Globus pallidus (tissue), 1 donor: ENCODE measurements around the gene TSSK6.
"Not testable (repeated sequence)": the region's sequence is repeated elsewhere in the genome, so short reads cannot be mapped to it uniquely, and the experiment has no call there.

ENCODE experiments used
- DNase-seq: peaks from one replicate; pipeline ENCODE4 v3.0.0-alpha.2; 2015; ENCODE audit warnings: low spot score

The TSSK6 gene

DNA sequence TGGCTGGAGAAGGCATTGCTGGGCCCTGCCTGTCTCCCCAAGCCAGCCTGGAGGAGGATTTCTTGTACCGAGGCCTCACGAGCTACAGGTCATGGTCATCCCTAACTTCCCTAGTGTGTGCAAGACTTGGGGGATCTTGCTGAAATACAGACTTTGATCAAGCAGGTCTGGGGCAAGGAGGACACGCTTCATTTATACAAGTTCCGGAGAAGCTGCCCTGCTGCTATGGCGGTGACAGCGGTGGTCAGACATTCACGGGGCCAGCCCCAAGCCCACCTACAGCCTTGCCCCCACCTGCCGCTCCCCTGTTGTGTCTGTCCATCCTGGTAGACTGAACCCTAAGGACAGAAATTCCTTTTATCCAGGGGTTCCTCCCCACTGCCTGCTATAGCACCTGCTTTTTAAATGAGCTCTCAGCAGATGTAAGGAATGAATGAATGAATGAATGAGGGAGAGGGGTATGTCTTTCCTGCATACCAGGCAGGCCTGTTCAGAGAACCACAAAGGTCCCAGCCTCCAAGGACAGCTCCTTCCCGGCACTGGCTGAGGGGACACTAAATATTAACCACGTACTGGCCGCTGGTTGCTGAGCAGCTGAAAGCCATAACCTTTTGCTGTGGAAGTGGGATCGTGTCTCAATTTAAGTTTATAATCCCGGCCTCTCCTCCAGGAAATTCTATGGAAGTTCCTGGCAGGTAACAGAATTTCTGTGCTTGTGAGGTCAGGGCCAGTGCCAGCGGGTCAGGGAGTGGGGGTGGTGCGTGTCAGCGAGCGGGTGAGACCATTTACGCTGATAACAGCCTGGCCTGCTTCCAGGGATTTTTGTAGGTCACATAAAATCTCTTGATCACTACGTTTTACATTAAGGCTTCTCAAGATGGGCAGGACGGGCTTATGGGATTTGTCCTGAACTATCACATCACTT, 27.1 kb downstream of the TSSK6 start:
- DNase-seq: no peak

DNA sequence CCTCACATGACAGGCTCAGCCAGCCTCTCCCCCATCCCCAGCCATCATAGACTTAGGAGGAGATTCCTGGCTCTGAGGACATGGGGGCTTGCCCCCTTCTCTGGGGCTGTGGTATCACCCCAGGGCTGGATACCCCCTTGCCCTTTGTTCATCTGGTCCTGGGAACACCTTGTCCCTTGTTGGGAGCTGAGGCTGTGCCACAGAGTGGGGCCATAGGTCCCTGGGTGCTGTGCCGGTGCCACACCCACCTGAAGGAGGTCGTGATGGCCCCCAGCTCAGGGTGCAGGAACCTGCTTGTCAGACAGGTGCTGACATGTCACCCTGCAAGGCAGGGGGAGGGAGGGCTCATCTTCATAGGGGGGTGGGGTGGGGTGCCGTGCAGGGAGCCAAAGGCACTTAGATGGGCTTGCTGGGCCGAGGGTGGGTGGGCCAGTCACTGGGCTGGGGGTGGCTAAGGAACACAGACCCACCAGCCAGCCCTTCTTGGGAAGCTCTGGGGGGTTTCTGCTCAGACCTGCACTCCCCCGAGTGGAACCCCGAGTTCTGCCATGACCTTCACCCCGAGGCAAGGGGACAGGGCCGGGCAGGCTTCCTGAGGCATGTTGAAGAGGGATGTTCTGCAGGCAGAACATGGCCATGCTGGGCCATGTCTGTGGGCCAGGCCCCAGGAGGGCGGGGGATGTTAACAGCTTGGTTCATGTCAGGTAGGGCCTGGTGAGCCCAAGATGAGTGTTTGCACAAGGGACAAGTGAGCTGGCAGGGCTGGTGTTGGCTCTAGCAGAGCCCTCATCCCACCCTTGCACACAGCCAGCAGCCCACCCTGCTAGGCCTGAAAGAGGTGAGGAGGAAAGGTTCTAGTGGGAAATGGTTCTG, 28.0 kb downstream of the TSSK6 start:
- DNase-seq: no peak

DNA sequence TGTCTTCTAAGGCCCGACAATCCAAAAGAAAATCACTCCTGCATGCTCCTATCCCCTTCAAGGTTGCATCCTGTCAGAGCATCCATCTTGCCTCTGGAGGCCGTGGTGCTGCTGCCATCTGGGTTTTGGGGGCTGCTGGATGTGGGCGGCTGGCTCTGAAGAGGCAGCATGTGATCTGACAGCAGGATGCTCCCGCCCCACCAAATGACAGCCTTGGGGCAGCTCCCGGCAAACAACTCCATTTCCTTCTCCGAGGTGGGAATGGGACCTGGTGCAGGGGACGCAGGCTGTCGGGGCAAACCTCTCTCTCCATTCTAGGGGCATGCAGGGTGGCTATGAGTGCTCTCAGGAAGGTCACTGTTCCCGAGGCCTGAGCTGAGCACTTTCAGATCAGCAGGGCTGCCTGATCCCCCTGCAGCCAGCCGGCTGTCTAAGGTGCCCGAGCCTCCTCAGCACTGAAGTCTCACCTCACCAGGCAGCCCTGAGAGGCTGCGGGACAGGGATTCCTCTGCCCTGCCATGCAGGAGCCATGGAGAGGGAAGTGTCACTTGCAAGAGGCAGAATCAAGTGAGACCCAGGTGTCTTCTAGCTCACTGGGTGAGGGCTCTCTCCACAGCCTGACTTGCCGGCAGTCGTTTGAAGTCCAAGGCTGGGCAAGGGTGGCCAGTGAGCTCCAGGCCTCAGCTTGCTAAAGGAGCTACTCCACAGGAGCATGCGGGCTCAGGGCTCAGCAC, 28.8 kb downstream of the TSSK6 start:
- no peak for DNase-seq

DNA sequence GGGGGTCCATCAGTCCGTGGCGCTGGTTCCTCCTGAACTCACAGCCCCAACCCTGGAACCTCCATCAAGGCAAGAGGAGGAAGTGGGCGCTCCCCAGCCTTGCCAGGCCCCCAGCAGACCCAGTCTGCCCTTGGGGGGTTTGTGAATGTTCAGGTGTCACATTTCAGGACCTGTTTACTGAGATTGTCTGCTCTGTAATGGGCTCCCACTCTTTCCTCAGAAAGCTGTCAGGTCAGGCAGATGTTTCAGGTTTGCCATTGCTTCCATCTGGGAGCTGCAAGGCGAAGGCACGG, 29.4 kb downstream of the TSSK6 start:
- no peak for DNase-seq

DNA sequence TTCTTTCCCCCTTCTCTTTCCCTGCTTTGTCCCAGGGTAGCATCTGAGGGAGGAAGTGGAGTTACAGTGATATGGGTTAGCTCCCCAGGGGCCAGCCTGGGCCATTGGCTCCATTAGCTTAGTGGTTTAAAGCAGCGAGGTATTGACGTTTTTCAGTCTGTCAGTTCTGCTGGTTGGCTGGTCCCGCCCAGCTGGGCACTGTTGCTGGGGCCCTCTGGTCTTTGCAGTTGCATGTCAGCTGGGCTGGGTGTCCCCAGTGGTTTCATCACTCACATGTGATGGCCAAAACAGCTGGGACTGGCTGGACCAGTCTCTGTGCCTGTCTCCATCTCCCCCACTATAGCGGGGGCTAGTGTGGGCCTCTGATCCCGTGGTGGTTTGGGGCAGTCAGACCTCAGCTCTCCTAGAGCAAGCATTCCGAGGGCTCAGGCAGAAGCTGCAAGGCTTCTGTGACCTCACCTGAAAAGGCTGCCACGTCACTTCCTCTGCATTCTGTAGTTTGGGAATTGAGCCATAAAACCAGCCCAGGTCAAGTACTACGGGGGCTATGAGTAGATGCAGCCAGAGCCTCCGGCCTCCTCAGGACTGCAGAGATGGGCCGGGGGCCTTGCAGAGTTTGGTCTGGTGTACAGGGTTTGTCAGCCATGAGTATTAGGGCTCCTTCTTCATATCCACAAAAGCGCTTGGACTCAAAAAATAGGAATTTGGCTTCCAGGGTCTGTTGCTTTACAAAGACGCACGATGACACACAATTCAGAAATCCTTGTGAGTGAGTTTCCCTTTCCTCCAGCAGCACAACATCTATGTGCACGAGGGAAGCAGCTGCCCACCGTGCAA, 30.0 kb downstream of the TSSK6 start:
- no peak for DNase-seq

DNA sequence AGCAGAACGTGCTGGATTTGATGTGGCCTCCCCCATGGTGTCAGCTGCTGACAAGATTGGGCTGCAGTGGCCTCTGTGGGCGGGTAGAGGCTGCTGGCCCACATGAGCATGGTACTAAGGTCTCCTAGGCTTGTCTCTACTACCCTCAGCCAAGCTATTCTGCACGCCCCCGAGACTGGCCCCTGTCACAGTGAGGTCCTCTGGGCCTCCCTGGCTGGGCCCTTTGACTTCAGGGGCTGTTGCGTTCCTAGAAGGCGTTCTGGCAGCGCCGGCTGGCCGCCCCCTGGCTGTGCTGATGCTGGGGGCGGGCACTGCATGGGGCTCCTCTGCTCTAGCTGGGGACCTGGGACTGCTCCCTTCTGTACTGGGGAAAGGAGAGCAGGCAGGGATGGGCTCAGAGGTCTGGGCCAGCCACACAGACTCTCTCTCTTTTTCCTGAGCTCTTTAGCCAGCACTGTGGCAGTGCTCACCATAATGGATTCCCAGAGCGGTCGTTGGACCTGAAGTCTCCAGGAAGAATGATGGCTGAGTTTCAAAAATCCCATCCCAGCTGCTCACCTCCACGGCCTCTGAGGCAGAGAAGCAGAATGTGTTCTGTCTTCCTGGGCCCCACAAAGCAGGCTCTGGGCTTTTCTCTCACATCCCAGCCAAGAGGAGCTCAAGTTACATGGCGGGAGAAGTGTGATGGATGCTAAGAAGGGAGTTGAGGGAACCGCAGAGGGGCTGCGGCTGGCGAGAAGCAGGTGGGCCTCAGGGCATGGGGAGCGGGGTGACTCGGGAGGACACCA, 32.3 kb downstream of the TSSK6 start:
- DNase-seq: no peak

DNA sequence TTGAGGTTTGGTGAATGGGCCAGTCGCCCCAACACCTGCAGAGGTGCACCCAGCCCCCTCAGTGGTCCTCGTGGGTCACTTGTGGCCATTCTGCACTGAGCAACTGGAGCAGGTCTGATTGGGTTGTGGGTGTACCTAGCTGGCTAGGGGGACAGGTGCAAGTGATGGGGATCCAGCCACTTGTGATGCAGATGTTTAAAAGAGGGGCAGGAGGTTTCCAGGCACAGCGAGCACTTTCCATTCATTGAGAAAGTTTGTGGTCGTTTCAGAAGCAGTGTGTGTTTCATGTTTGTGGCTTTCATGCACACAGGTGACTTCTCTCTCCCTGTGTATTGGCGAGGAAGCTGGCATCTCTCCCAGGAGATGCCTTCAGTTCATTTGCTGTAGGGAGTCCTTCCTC, 34.7 kb downstream of the TSSK6 start:
- no peak for DNase-seq

DNA sequence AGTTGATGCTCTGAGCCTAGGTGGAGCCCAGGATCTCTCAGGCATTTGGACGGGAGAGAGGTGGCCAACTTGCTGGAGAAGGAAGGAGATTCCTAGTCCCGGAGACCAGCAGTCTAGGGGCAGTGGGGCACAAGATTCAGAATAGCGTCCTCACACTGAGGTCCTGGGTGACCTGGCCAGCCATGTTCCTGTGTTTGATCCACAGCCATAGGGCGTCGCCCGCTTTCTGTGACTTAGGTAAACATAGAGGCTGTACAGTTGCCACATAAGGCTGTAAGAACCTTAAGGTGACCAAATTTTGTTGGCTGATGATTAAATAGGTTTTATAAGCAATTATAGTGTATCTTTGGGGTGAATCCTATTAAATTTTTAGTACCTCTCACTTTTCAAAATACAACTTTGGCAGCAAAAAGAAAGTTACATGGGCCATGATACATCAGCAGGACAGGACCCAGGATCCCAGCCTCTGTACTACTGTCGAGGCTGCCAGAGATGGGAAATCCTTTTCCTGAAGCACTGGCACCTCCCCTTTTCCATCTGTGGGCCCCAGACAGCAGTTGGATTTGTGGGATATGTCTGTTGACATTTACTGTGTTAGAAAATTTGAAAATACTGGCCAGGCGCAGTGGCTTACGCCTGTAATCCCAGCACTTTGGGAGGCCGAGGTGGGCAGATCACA, 37.5 kb downstream of the TSSK6 start:
- DNase-seq: no peak

DNA sequence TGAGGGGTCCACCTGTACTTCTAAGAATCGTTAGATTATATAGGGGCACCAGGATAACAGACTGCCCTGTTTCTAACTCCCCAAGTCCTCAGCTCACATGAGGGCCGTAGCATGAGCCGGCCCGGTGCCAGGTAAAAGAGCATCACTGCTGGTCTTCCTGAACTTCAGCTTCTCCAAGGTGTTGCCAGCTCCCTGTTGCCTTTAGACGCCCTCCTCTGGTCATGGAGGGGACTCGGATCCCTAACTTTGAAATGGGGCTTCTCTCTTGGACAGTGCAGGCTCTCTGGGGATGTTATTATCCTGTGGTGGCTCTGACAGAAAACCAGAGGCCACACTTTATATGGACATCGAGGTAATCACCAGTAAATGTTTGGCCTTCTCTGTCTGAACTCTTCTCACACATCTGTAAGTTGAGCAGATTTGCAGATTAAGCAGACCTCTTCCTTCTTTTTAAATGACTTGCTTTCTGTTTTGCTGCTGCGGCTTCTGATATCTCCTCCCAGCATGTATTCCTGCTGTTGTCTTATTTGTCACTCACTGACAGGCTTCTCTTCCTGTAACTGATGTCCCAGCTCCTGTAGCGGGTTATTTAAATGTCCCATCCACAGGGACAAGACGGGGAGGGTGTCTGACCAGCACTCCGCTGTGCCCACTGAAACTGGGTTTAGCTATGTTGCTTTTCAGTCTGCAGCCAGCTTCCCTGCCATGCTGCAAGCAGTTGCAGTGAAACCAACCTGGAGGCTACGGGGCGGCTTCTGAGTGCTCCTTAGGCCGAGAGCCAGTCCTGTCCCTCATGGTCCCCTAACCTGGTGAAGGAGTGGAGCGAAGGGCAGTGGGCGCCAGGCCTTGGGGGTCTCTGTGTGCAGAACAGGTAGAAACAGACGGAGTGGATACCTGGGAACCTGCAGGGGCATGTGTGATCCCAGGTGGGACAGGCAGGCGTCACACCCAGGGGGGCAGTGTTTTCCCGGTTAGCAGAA, 39.2 kb downstream of the TSSK6 start:
- DNase-seq: no peak

DNA sequence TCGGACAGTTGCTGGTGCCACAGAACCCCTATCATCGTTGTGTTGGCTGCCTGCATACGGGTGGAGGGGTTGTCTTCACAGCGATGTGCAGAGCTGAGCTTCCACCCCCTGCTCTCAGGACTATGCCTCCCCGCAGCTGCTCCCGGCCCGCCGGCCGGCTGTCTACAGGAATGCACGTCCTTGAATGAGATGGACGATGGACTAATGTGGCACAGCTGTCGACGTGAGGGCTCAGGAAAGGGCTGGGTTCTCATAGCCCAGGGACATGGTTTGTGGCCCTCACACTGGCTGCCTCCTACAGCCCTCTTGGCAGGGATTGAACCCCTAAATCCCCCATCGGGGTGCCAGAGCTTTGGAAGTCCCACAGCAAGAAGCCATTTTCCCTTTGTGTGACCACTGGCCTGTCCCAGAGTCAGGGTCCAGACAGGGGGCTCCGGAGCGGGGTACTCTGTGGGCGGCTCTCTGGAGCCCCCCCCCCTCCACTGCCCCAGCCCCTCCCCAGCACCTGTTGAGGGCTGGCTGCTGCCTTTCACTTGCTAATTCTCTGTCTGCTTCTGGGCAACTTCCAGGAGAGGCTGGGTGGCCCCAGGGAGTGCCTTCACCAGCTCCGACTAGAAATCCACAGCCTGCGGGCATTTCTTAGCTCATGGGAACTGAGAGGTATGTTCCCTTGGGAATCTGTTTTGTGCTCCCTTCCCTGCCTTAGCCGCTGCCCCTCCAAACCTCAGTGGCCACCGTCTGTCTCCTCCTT, 40.2 kb downstream of the TSSK6 start:
- no peak for DNase-seq

DNA sequence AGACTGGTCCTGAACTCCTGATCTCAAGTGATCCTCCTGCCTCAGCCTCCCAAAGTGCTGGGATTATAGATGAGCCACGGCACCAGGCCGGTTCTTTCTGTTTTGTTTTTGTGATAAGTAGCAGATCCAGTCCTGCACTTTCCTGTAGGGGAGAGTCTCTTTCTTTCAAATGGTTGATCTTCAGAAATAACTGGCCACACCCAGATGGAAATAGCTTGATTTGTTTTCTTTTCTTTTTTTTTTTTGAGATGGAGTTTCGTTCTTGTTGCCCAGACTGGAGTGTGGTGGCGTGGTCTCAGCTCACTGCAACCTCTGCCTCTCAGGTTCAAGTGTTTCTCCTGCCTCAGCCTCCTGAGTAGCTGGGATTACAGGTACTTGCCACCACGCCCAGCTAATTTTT, 43.2 kb downstream of the TSSK6 start:
- not testable (repeated sequence) for DNase-seq

DNA sequence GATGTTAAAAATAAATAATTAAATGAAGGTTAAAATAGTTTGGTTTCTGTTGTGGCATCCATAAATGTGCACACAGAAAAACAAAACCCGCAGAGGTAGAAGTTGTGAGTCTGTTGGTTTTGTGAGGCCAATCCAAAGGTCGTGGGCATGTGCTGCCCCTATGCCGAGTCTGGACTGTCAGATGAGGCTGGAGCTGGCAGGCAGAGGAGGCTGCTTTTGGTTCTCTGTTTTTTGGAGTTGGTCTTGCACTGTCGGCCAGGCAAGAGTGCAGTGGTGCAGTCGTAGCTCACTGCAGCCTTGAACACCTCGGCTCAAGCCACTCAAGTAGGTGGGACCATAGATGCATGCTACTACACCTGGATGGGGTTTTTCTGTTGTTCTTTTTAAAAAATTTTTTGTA, 43.7 kb downstream of the TSSK6 start:
- no peak for DNase-seq

DNA sequence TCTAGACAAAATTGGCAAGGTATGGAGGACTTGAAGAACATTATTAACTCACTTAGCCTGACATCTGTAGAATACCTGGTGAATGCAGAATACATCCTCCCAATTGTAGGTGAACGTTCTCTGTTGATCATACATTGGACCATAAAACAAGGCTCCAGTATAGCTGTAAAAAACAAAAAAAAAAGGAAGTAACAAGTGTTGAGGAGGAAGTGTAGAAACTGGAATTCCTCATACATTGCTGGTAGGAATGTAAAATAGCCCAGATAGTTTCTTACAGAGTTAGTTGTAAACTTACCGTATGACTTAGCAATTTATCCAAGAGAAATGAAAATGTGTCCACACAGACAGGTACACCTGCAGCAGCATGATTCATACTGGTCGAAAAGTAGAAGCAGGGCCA, 44.8 kb downstream of the TSSK6 start:
- no peak for DNase-seq

DNA sequence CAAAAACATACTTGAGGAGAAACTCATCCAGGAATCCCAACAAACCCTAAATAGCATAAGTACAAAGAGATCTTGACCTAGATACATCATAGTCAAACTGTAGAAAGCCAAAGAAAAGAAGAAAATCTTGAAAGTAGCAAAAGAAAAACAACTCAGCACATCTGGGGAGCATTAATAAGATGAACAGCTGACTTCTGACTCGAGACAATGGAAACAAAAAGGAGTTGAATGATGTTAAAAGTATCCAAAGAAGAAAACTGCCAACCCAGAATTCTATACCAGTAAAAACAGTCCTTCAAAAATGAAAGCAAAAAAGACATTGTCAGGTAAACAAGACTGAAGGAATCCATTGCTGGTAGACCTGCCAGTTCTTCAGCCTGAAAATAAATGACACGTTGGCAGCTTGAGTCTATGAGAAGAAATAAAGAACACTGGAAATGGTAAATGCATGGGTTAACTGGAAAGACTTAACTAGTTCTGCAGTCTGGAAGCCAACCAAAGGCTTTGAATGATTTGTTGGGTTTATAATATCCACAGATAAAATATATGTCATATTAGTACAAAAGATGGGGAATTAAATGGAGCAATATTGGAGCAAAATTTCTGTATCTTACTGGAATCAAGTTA, 46.8 kb downstream of the TSSK6 start:
- DNase-seq: no peak

DNA sequence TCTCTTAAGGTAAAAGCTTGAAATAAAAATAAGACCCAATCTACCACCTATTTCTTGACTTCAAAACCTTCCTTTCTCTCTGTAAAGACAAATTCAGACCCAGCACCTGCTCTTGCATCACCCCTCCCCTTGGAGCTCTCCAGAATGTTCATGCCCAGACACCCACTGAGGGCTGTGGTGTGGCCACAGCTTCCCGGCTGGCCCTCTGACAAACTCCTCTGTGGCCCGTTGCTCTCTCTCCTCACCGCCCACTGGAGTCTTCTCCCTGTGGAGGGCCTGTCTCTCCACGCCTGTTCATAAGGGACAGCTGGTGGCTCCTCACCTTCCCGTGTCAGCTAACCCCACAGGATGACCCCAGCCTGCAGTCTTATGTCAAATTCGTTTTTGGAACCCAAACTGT, 49.1 kb downstream of the TSSK6 start:
- DNase-seq: no peak

DNA sequence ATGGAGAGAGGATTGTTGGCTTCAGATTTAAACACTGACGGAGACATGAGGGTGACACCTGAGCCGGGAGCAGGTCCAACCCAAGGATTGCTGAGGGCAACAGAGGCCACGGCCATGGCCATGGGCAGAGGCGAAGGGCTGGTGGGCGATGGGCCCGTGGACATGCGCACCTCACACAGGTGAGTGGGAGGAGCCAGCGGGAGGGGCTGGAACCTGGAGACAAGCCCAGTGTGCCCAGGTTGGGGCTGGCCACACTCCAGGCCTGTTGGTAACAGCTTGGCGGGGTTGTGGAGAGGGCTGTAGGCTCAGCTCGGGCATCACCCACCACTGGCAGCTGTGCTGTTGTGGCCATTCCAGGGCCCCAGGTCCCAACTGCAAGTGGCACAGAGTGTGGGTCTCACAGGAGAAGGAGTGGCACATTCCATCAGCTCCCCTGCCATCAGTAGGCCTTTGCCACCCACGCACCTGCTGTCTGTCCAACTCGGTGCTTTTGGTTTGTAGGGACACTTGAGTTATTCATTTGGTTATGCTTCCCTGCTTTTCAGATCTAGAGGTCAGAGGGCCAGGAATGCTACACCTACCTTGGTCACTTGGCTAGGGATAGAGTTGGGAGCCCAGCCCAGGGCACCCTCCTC, 49.8 kb downstream of the TSSK6 start:
- DNase-seq: no peak

DNA sequence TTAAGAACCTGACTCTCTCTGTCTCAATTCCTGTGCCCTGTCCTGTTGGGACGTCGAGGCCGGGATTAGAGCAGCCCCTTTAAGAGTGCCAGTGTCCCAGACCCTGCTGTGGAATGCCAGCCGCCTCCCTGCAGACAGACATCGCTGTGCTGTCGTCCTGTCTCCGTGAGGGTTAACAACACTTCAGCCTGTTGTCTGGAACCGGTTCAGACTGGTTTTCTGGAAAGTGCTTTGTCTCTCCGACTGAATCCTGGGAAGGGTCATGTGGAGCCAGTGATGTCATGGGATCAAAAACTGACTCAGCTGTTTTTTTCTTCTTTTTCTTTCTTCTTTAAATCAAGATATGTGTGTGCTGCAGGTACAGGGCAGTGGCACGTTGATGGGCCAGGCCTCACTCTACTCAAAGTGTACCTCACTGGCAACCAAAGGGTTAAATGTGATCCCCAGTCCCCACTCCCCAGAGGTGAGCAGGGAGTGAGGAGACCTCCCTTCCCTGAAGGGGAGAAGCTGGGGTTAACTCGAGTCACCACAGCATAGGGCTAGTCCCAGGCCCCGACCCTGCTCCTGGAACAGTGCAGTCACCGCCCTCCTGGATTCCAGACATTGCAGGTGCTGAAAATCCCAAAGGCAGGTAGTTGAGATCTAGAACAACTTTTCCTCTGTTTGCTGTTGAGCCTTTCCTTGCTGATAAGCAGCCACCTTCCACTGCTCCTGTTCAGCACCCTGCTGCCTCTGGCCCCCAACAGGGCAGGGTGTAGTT, 50.8 kb downstream of the TSSK6 start:
- peak; percentile 31 for DNase-seq
